Measurements from ENCODE around the gene TRIM36. TPM values are rescaled to one million over a fixed set of nuclear protein-coding genes. Genes with fewer than 3 reads are reported as not detected.
A peak's percentile ranks its signal among the peaks of the same experiment; 100 is the strongest.

The TRIM36 gene
- total RNA-seq, 1 experiment from 2014 or later, result 20.0 TPM

- TF ChIP-seq ZNF281 (CRISPR knock-in tag; IDR thresholded peaks at IDR 0.05) (no peak), HMGXB4 (CRISPR knock-in tag; IDR thresholded peaks at IDR 0.05) (no peak), ZBTB21 (CRISPR knock-in tag; IDR thresholded peaks at IDR 0.05; ENCODE audit: borderline replicate concordance) (no peak)
- TF ChIP-seq, protein P1, sequence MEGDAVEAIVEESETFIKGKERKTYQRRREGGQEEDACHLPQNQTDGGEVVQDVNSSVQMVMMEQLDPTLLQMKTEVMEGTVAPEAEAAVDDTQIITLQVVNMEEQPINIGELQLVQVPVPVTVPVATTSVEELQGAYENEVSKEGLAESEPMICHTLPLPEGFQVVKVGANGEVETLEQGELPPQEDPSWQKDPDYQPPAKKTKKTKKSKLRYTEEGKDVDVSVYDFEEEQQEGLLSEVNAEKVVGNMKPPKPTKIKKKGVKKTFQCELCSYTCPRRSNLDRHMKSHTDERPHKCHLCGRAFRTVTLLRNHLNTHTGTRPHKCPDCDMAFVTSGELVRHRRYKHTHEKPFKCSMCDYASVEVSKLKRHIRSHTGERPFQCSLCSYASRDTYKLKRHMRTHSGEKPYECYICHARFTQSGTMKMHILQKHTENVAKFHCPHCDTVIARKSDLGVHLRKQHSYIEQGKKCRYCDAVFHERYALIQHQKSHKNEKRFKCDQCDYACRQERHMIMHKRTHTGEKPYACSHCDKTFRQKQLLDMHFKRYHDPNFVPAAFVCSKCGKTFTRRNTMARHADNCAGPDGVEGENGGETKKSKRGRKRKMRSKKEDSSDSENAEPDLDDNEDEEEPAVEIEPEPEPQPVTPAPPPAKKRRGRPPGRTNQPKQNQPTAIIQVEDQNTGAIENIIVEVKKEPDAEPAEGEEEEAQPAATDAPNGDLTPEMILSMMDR (IDR thresholded peaks at IDR 0.05), result no peak
- TF ChIP-seq, protein P2, sequence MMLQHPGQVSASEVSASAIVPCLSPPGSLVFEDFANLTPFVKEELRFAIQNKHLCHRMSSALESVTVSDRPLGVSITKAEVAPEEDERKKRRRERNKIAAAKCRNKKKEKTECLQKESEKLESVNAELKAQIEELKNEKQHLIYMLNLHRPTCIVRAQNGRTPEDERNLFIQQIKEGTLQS (CRISPR knock-in tag; conservative IDR thresholded peaks at IDR 0.05), result no peak
These were observed 44.8 kb upstream of the TRIM36 start (continued) for GRCh38 chr5:115214541-115214940.

GRCh38 chr5:115209279-115209678, 39.6 kb upstream of the TRIM36 start:
- Mint-ChIP-seq H3K4me1 (no peaks in the 10 kb centered on the region), H3K4me3 (no peak overlapping the region), H3K27me3 (ENCODE audit: low read depth) (no peaks in the 10 kb centered on the region), H3K27ac (peak overlapping the region; percentile 37), H3K9me3 (no peaks in the 10 kb centered on the region), H3K36me3 (peaks cover 9% of the 10 kb centered on the region)
- ChIA-PET POLR2A (no interaction called here), CTCF (no interaction called here)
- no peak for ATAC-seq
- no peak for DNase-seq (ENCODE audit: low spot score)
- TF ChIP-seq ZNF423 (CRISPR knock-in tag; IDR thresholded peaks at IDR 0.05) (no peak), CBFB (CRISPR knock-in tag; IDR thresholded peaks at IDR 0.05; ENCODE audit: low read depth) (no peak), ZNF232 (CRISPR knock-in tag; IDR thresholded peaks at IDR 0.05) (no peak)
- TF ChIP-seq, protein P3, sequence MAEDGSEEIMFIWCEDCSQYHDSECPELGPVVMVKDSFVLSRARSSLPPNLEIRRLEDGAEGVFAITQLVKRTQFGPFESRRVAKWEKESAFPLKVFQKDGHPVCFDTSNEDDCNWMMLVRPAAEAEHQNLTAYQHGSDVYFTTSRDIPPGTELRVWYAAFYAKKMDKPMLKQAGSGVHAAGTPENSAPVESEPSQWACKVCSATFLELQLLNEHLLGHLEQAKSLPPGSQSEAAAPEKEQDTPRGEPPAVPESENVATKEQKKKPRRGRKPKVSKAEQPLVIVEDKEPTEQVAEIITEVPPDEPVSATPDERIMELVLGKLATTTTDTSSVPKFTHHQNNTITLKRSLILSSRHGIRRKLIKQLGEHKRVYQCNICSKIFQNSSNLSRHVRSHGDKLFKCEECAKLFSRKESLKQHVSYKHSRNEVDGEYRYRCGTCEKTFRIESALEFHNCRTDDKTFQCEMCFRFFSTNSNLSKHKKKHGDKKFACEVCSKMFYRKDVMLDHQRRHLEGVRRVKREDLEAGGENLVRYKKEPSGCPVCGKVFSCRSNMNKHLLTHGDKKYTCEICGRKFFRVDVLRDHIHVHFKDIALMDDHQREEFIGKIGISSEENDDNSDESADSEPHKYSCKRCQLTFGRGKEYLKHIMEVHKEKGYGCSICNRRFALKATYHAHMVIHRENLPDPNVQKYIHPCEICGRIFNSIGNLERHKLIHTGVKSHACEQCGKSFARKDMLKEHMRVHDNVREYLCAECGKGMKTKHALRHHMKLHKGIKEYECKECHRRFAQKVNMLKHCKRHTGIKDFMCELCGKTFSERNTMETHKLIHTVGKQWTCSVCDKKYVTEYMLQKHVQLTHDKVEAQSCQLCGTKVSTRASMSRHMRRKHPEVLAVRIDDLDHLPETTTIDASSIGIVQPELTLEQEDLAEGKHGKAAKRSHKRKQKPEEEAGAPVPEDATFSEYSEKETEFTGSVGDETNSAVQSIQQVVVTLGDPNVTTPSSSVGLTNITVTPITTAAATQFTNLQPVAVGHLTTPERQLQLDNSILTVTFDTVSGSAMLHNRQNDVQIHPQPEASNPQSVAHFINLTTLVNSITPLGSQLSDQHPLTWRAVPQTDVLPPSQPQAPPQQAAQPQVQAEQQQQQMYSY (CRISPR knock-in tag; IDR thresholded peaks at IDR 0.05), result no peak

- CTCF ChIA-PET, result no interaction called here
- no peak overlapping the region for H3K27ac Mint-ChIP-seq
- H3K27me3 Mint-ChIP-seq (ENCODE audit: low read depth), result peaks cover 2% of the 10 kb centered on the region; the same call in 1 of the 2 replicates
- no peak overlapping the region for H3K4me3 Mint-ChIP-seq
- POLR2A ChIA-PET, result no interaction called here
- no peaks in the 10 kb centered on the region for H3K36me3 Mint-ChIP-seq
- H3K9me3 Mint-ChIP-seq, result no peaks in the 10 kb centered on the region
- no peak for ATAC-seq
- DNase-seq (ENCODE audit: low spot score), result no peak
- H3K4me1 Mint-ChIP-seq, result no peaks in the 10 kb centered on the region
- TF ChIP-seq ESRRA (CRISPR knock-in tag; IDR thresholded peaks at IDR 0.05; ENCODE audit: borderline replicate concordance) (no peak), ZNF232 (CRISPR knock-in tag; IDR thresholded peaks at IDR 0.05) (no peak), ZBTB21 (CRISPR knock-in tag; IDR thresholded peaks at IDR 0.05; ENCODE audit: borderline replicate concordance) (no peak), MAX (CRISPR knock-in tag; IDR thresholded peaks at IDR 0.05) (no peak), NR2C2 (CRISPR knock-in tag; IDR thresholded peaks at IDR 0.05) (no peak), STAT6 (CRISPR knock-in tag; conservative IDR thresholded peaks at IDR 0.05; ENCODE audit: low read depth) (no peak), ZNF317 (CRISPR knock-in tag; IDR thresholded peaks at IDR 0.05; ENCODE audit: borderline replicate concordance, low read depth) (no peak), PRRX2 (CRISPR knock-in tag; IDR thresholded peaks at IDR 0.05) (no peak)
- TF ChIP-seq, protein P4, sequence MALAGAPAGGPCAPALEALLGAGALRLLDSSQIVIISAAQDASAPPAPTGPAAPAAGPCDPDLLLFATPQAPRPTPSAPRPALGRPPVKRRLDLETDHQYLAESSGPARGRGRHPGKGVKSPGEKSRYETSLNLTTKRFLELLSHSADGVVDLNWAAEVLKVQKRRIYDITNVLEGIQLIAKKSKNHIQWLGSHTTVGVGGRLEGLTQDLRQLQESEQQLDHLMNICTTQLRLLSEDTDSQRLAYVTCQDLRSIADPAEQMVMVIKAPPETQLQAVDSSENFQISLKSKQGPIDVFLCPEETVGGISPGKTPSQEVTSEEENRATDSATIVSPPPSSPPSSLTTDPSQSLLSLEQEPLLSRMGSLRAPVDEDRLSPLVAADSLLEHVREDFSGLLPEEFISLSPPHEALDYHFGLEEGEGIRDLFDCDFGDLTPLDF (CRISPR knock-in tag; IDR thresholded peaks at IDR 0.05), result no peak
- TF ChIP-seq, protein P5, sequence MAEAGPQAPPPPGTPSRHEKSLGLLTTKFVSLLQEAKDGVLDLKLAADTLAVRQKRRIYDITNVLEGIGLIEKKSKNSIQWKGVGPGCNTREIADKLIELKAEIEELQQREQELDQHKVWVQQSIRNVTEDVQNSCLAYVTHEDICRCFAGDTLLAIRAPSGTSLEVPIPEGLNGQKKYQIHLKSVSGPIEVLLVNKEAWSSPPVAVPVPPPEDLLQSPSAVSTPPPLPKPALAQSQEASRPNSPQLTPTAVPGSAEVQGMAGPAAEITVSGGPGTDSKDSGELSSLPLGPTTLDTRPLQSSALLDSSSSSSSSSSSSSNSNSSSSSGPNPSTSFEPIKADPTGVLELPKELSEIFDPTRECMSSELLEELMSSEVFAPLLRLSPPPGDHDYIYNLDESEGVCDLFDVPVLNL (CRISPR knock-in tag; IDR thresholded peaks at IDR 0.05; ENCODE audit: borderline replicate concordance, low read depth), result no peak
These were observed 33.2 kb upstream of the TRIM36 start for GRCh38 chr5:115202952-115203351.
